ENCODE results near the gene TTC13. TPM values are rescaled to one million over a fixed set of nuclear protein-coding genes. Genes with fewer than 3 reads are reported as not detected.

Gene TTC13
- total RNA-seq, 3 donors from 2014 or later (not counting 1 experiment from before 2014, with no cell fraction given) = 72.4 to 90.1 (median 80.4) TPM

DNA sequence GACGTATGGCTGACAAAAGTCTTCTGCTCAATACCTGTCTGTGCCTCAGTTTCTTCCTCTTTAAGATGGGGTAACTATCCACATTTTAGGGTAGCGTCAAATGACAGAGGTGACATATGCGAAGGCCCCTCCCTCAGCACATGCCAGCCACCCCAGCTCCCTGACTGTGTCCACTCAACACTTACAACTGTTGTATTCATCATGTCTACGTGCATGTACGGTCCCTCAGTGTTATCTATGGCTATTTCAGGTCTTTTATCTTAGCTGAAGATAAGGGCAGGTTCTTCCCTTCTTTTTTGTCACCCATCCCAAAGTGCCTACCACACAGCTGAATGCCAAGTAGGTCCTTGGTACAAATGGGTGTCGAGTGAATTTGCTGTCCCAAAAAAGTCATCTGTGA is 102.0 kb downstream of the TTC13 start:
- intact Hi-C loops (cut with micrococcal nuclease) = no loop called here
- Histone ChIP-seq H3K27ac (ENCODE audit: low read length) (no peak overlapping the region), H3K9me3 (ENCODE audit: control insufficient read depth, insufficient read depth, low read length) (no peaks in the 10 kb centered on the region), H3K4me3 (ENCODE audit: low read length) (no peak overlapping the region), H3K4me1 (ENCODE audit: control insufficient read depth, insufficient read depth, low read length) (no peaks in the 10 kb centered on the region), H3K27me3 (ENCODE audit: control insufficient read depth, insufficient read depth, low read length) (no peaks in the 10 kb centered on the region), H3K36me3 (ENCODE audit: control insufficient read depth, insufficient read depth, low read length) (no peaks in the 10 kb centered on the region)
- WGBS (ENCODE audit: insufficient coverage) = 81% methylated on average over 6 of the region's 6 CpGs
- DNase-seq (no peak), ATAC-seq (no peak)
- TF ChIP-seq, protein P1, sequence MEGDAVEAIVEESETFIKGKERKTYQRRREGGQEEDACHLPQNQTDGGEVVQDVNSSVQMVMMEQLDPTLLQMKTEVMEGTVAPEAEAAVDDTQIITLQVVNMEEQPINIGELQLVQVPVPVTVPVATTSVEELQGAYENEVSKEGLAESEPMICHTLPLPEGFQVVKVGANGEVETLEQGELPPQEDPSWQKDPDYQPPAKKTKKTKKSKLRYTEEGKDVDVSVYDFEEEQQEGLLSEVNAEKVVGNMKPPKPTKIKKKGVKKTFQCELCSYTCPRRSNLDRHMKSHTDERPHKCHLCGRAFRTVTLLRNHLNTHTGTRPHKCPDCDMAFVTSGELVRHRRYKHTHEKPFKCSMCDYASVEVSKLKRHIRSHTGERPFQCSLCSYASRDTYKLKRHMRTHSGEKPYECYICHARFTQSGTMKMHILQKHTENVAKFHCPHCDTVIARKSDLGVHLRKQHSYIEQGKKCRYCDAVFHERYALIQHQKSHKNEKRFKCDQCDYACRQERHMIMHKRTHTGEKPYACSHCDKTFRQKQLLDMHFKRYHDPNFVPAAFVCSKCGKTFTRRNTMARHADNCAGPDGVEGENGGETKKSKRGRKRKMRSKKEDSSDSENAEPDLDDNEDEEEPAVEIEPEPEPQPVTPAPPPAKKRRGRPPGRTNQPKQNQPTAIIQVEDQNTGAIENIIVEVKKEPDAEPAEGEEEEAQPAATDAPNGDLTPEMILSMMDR (IDR thresholded peaks at IDR 0.05) = no peak
- Mint-ChIP-seq H3K4me1 (no peaks in the 10 kb centered on the region), H3K4me3 (no peak overlapping the region), H3K27ac (no peak overlapping the region), H3K9me3 (no peaks in the 10 kb centered on the region), H3K27me3 (ENCODE audit: low read depth in 2 of 2) (peaks cover 37 to 39% of the 10 kb centered on the region in 2 donors), H3K36me3 (no peaks in the 10 kb centered on the region)

DNA sequence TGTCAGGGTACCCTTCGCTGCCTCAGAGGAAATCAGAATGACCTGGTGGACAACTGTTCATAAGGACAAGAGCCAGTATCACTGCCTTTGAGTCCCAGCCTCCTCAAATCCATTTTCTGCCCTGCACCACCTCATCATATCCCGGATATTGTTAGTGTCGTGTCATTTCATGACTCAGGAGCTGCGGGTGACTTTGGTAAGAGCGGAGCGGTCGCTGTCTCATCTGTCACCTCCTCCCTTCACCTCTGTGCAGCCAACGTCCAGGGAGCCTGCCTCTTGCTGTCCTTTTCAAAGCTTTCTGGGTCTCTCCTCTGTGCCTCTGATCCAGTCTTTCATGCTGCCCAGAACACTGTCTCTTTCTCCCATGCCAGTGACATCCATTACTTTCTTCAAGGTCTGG is 103.3 kb downstream of the TTC13 start:
- TF ChIP-seq, protein P1 (IDR thresholded peaks at IDR 0.05) = no peak
- no peaks in the 10 kb centered on the region for H3K4me1 Mint-ChIP-seq
- ATAC-seq (no peak), DNase-seq (no peak)
- H3K4me1 ChIP-seq (ENCODE audit: control insufficient read depth, insufficient read depth, low read length) = no peaks in the 10 kb centered on the region
- 81% methylated on average over 8 of the region's 8 CpGs for WGBS (ENCODE audit: insufficient coverage)
- no peak overlapping the region for H3K4me3 Mint-ChIP-seq
- no peaks in the 10 kb centered on the region for H3K27me3 ChIP-seq (ENCODE audit: control insufficient read depth, insufficient read depth, low read length)
- no peaks in the 10 kb centered on the region for H3K9me3 ChIP-seq (ENCODE audit: control insufficient read depth, insufficient read depth, low read length)
- H3K27me3 Mint-ChIP-seq (ENCODE audit: low read depth in 2 of 2) = peaks cover 30 to 32% of the 10 kb centered on the region in 2 donors
- H3K27ac ChIP-seq (ENCODE audit: low read length) = no peak overlapping the region
- no peaks in the 10 kb centered on the region for H3K36me3 ChIP-seq (ENCODE audit: control insufficient read depth, insufficient read depth, low read length)
- H3K9me3 Mint-ChIP-seq = no peaks in the 10 kb centered on the region
- H3K27ac Mint-ChIP-seq = no peak overlapping the region
- intact Hi-C loops (cut with micrococcal nuclease) = no loop called here
- no peaks in the 10 kb centered on the region for H3K36me3 Mint-ChIP-seq
- no peak overlapping the region for H3K4me3 ChIP-seq (ENCODE audit: low read length)

DNA sequence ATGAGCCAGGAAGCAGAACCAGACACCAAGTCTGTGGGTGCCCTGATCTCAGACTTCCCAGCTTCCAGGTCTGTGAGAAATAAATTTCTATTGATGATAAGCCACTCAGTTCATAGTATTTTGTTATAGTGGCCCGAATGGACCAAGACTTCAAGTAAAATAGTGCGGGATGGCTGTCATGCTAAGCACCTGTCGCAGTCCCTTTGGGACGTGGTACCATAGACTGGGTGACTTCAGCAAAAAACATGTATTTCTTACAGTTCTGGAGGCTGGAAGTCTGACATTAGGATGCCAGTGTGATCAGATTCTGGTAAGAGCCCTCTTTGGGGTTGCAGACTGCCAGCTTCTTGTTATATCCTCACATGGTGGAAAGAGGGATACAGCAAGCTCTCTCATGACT is 107.7 kb downstream of the TTC13 start:
- Mint-ChIP-seq H3K27me3 (ENCODE audit: low read depth in 2 of 2) (peaks cover 23 to 39% of the 10 kb centered on the region in 2 donors), H3K4me3 (no peak overlapping the region), H3K4me1 (peaks cover 13 to 17% of the 10 kb centered on the region in 2 donors), H3K36me3 (no peaks in the 10 kb centered on the region), H3K9me3 (no peaks in the 10 kb centered on the region), H3K27ac (no peak overlapping the region)
- Histone ChIP-seq H3K27ac (ENCODE audit: low read length) (no peak overlapping the region), H3K27me3 (ENCODE audit: control insufficient read depth, insufficient read depth, low read length) (peaks cover 5% of the 10 kb centered on the region), H3K4me1 (ENCODE audit: control insufficient read depth, insufficient read depth, low read length) (peaks cover 13% of the 10 kb centered on the region), H3K9me3 (ENCODE audit: control insufficient read depth, insufficient read depth, low read length) (no peaks in the 10 kb centered on the region), H3K36me3 (ENCODE audit: control insufficient read depth, insufficient read depth, low read length) (no peaks in the 10 kb centered on the region), H3K4me3 (ENCODE audit: low read length) (no peak overlapping the region)
- DNase-seq (no peak), ATAC-seq (no peak)
- 94% methylated on average over 4 of the region's 4 CpGs for WGBS (ENCODE audit: insufficient coverage)
- intact Hi-C loops (cut with micrococcal nuclease) = no loop called here
- TF ChIP-seq, protein P1 (IDR thresholded peaks at IDR 0.05) = no peak

DNA sequence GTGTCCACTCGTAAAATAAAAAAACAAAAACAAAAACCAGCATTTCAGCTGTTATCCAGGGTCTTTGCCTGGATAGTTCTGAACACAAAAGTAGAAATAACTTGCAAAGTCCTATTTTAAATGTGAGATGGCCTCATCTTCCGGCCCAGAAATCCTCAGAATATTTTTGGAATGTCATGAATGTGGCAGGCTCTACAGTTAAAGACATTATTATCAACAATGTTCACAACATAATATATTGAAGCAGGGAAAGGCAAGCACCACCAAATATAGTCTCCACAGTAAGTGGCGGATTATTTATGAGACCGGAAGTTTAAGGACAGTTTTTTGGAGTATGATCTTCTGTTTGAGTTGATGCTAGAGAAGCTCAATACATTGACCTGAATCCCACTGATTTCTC is 109.2 kb downstream of the TTC13 start:
- H3K27me3 ChIP-seq (ENCODE audit: control insufficient read depth, insufficient read depth, low read length) = peaks cover 5% of the 10 kb centered on the region
- H3K4me3 Mint-ChIP-seq = peak overlapping the region; percentile 72

More for the DNA sequence above, 109.2 kb downstream of the TTC13 start:
- H3K27ac Mint-ChIP-seq = no peak overlapping the region
- ATAC-seq = no peak
- Histone ChIP-seq H3K9me3 (ENCODE audit: control insufficient read depth, insufficient read depth, low read length) (no peaks in the 10 kb centered on the region), H3K4me3 (ENCODE audit: low read length) (no peak overlapping the region), H3K4me1 (ENCODE audit: control insufficient read depth, insufficient read depth, low read length) (peaks cover 13% of the 10 kb centered on the region), H3K36me3 (ENCODE audit: control insufficient read depth, insufficient read depth, low read length) (no peaks in the 10 kb centered on the region), H3K27ac (ENCODE audit: low read length) (no peak overlapping the region)
- no peaks in the 10 kb centered on the region for H3K9me3 Mint-ChIP-seq
- TF ChIP-seq, protein P1 (IDR thresholded peaks at IDR 0.05) = no peak
- 100% methylated on average over 2 of the region's 4 CpGs for WGBS (ENCODE audit: insufficient coverage)
- no peaks in the 10 kb centered on the region for H3K36me3 Mint-ChIP-seq
- peaks cover 16 to 39% of the 10 kb centered on the region in 2 donors for H3K27me3 Mint-ChIP-seq (ENCODE audit: low read depth in 2 of 2)
- H3K4me1 Mint-ChIP-seq = peaks cover 13 to 17% of the 10 kb centered on the region in 2 donors
- intact Hi-C loops (cut with micrococcal nuclease) = no loop called here
- DNase-seq = no peak

Data from natural killer cell (primary cell).